Glutamatergic neuron (in vitro differentiated cells): ENCODE data around the gene ATP11A. TPM values are rescaled to one million over a fixed set of nuclear protein-coding genes. Genes with fewer than 3 reads are reported as not detected.
A peak's percentile ranks its signal among the peaks of the same experiment; 100 is the strongest.

ENCODE experiments used
- DNase-seq: peaks from one replicate; pipeline ENCODE4 v3.0.0; 2022
- H3K27ac Mint-ChIP-seq: one replicate; pipeline ENCODE4 v1.8.0; 2020; ENCODE audit warnings: mild to moderate bottlenecking, mixed read lengths, inconsistent platforms; ENCODE audit not compliant: unreplicated experiment
- H3K27me3 Mint-ChIP-seq: one replicate; pipeline ENCODE4 v1.8.0; 2020; ENCODE audit warnings: mild to moderate bottlenecking, moderate library complexity, mixed read lengths, inconsistent platforms; ENCODE audit not compliant: unreplicated experiment
- H3K36me3 Mint-ChIP-seq: one replicate; pipeline ENCODE4 v1.8.0; 2020; ENCODE audit warnings: mild to moderate bottlenecking, mixed read lengths, inconsistent platforms; ENCODE audit not compliant: unreplicated experiment
- H3K4me1 Mint-ChIP-seq: one replicate; pipeline ENCODE4 v1.8.0; 2020; ENCODE audit warnings: mild to moderate bottlenecking, low read depth, mixed read lengths, inconsistent platforms; ENCODE audit not compliant: unreplicated experiment
- H3K4me3 Mint-ChIP-seq: one replicate; pipeline ENCODE4 v1.8.0; 2020; ENCODE audit warnings: mild to moderate bottlenecking, mixed read lengths, inconsistent platforms; ENCODE audit not compliant: unreplicated experiment
- H3K9me3 Mint-ChIP-seq: one replicate; pipeline ENCODE4 v1.8.0; 2020; ENCODE audit warnings: mild to moderate bottlenecking, moderate library complexity, mixed read lengths, inconsistent platforms; ENCODE audit not compliant: unreplicated experiment
- total RNA-seq: library from RNA; stranded (reverse); fragmentation: NEBNext Ultra II Directional; extraction: Animal tissue kit (Norgen Biotek cat#: 25700); gene quantifications from one replicate; pipeline ENCODE4 v1.2.1, GENCODE V29; 2021; ENCODE audit not compliant: unreplicated experiment
- TF ChIP-seq, protein P1 (sequence below): fragments of 200-600 bp; sonication (generic); IDR thresholded peaks from one replicate; pipeline ENCODE4 v1.5.0; 2021; ENCODE audit not compliant: partially characterized antibody, unreplicated experiment

Gene ATP11A
- total RNA-seq, 1 donor from 2014 or later = 127 TPM

DNA sequence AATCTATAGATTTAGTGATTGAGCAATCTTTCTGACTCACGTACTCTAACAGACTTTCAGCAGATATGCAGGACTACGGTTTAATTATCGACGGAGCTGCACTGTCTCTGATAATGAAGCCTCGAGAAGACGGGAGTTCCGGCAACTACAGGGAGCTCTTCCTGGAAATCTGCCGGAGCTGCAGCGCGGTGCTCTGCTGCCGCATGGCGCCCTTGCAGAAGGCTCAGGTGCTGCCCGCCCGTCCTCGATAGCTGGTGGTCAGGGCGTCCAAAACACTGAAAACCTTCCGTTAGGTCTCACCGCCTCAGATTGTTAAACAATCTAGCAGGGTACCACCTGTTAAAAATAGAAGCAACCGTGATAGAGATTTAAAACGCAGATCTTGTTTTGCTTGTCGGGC is 166.0 kb downstream of the ATP11A start:
- no peak for DNase-seq
- no peak overlapping the region for H3K4me3 Mint-ChIP-seq
- peaks cover 15% of the 10 kb centered on the region for H3K36me3 Mint-ChIP-seq
- TF ChIP-seq, protein P1, sequence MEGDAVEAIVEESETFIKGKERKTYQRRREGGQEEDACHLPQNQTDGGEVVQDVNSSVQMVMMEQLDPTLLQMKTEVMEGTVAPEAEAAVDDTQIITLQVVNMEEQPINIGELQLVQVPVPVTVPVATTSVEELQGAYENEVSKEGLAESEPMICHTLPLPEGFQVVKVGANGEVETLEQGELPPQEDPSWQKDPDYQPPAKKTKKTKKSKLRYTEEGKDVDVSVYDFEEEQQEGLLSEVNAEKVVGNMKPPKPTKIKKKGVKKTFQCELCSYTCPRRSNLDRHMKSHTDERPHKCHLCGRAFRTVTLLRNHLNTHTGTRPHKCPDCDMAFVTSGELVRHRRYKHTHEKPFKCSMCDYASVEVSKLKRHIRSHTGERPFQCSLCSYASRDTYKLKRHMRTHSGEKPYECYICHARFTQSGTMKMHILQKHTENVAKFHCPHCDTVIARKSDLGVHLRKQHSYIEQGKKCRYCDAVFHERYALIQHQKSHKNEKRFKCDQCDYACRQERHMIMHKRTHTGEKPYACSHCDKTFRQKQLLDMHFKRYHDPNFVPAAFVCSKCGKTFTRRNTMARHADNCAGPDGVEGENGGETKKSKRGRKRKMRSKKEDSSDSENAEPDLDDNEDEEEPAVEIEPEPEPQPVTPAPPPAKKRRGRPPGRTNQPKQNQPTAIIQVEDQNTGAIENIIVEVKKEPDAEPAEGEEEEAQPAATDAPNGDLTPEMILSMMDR = no peak
- no peaks in the 10 kb centered on the region for H3K27me3 Mint-ChIP-seq
- no peak overlapping the region for H3K27ac Mint-ChIP-seq
- H3K9me3 Mint-ChIP-seq = peaks cover under 1% of the 10 kb centered on the region
- H3K4me1 Mint-ChIP-seq = peaks cover 24% of the 10 kb centered on the region

DNA sequence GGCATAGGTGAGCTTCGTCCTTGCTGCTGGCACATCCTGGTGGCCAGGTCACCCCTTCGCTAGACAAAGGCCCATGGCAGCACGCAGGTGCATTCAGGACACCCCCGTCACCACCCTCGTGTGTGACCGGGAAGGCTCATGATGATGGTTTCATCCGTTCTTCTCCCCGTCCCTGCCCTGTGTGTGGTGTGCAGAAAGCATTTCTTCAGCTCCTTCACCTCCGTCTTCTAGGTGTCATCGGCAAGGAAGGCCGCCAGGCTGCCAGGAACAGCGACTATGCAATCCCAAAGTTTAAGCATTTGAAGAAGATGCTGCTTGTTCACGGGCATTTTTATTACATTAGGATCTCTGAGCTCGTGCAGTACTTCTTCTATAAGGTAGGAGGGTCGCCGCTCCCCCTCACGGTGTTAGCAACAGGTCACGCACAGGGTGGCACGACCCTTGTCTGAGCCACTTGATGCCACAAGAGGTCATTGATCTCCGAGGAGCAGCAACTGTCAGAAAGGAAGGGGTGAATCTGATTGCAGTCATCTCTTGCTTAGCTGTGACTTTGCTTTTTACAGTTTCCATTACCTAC is 168.2 kb downstream of the ATP11A start:
- Mint-ChIP-seq H3K4me1 (peaks cover 21% of the 10 kb centered on the region), H3K4me3 (no peak overlapping the region), H3K36me3 (peaks cover 9% of the 10 kb centered on the region), H3K9me3 (peaks cover 2% of the 10 kb centered on the region), H3K27ac (no peak overlapping the region), H3K27me3 (no peaks in the 10 kb centered on the region)
- DNase-seq = no peak
- TF ChIP-seq, protein P1 = no peak

DNA sequence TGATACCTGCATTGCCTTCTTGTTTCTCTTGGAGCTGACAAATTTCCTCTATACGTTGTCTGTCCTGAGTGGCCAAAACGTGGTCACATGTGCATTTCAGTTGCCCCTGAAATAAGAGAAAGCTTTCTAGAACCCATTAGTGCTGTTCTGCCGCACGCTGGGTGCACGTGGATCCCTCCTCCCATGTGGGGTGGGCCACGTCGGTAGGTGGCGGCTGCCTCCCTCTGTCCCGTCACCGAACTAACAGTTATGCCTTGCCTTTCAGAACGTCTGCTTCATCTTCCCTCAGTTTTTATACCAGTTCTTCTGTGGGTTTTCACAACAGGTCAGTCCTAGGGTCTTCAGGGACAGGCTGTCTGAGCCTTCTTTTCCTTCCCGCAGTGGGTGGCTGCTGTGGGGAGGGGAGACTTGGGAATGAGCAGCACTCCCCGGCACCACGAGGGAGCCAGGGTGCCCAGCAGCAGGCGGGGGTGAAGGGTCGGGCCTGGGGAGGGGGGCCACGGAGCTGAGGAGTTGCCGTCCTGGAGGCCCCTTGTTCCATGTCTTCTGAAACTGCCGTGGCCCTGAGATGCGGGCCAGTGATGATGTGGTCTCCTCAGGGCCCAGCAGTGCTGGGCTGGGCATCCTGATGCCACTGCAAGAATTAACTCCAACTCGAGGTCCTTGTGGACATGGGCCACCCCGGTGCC is 169.4 kb downstream of the ATP11A start:
- peaks cover 9% of the 10 kb centered on the region for H3K36me3 Mint-ChIP-seq
- peaks cover 2% of the 10 kb centered on the region for H3K9me3 Mint-ChIP-seq
- H3K4me3 Mint-ChIP-seq = no peak overlapping the region
- TF ChIP-seq, protein P1 = no peak
- DNase-seq = peak; percentile 7
- H3K27ac Mint-ChIP-seq = peak overlapping the region; percentile 36
- H3K27me3 Mint-ChIP-seq = no peaks in the 10 kb centered on the region
- peaks cover 19% of the 10 kb centered on the region for H3K4me1 Mint-ChIP-seq

DNA sequence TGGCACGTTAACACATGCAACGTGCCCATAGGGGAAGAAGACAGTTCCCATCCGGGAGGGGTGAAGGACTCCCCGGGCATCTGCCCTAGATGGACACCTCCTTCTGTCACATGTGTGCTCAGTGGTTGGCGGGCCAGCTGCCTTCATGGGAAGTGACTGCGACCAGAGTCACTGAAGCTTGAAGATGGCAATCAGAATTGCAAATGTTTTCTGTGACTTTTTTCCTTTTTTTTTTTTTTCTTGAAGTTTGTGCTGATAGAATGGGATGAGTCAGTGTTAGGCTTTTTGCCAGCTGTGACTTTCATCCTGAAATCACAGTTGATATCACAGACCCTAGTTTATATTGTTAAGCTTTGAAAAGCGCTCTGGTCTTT is 170.0 kb downstream of the ATP11A start:
- Mint-ChIP-seq H3K9me3 (peaks cover 2% of the 10 kb centered on the region), H3K27ac (peak overlapping the region; percentile 75), H3K36me3 (peaks cover 9% of the 10 kb centered on the region), H3K4me1 (peaks cover 18% of the 10 kb centered on the region), H3K4me3 (no peak overlapping the region), H3K27me3 (no peaks in the 10 kb centered on the region)
- DNase-seq = peak; percentile 16
- TF ChIP-seq, protein P1 = no peak
